Smooth muscle cell of the umbilical artery (primary cell): ENCODE results near the gene SERPINB8. TPM values are rescaled to one million over a fixed set of nuclear protein-coding genes. Genes with fewer than 3 reads are reported as not detected.

Experiments
- total RNA-seq: library from RNA; depleted of rRNA; stranded (reverse); fragments of >200 nt; gene quantifications from 2 replicates; pipeline ENCODE4 v1.2.3, GENCODE V29; 2014

Gene SERPINB8, protein sequence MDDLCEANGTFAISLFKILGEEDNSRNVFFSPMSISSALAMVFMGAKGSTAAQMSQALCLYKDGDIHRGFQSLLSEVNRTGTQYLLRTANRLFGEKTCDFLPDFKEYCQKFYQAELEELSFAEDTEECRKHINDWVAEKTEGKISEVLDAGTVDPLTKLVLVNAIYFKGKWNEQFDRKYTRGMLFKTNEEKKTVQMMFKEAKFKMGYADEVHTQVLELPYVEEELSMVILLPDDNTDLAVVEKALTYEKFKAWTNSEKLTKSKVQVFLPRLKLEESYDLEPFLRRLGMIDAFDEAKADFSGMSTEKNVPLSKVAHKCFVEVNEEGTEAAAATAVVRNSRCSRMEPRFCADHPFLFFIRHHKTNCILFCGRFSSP
- 25.2 and 37.7 TPM in 2 replicates for total RNA-seq

GRCh38 chr18:63969942-63970808 lies at the start of gene SERPINB8:
Gene SERPINB8 (plus strand): TSS chr18:63970081. CDS start chr18:63978309, 8,228 bp downstream.

DNA sequence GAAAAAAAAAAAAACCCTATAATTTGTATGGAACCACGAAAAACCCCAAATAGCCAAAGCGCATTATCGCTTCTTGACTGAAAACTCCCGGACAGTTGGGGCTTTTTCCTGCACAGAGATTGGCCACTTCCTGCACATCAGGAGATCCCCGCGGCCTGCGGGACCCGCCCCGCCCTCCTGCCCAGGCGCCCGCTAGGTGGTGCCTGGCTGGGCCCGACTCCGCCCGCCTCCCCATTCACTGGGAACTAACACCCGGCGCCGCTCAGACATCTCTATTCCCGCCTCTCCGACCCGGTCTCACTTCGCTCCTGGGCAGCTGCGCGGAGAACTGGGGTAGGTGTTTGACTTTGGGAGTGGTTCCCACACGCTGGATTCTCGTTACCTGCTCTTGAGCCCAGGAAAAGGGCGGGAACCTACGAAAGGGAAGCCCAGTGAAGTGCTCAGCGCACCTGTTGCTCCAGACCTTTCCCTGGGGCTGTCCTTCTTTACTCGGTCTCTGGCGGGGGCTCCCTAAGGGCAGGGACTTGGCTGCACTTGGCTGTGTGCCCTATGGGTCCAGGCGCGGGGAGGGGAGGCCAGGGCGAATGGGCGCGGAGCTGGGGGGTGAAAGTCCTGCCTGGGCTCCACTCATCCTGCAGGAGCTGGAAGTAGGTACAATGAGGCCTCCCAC lies 20.7 kb upstream of the SERPINB8 start, which contains the start of gene HMSD:
TSS of gene HMSD (plus strand) at position 234 of the 670 bp plus-strand sequence. CDS start 4,155 bp downstream, outside the sequence.

Other genes with a start within 250 kb of the SERPINB8 start
- gene SERPINB7, start 194.7 kb upstream of the SERPINB8 start, total RNA-seq, result 31.5 and 43.6 TPM in 2 replicates
- gene SERPINB2, start 82.4 kb upstream of the SERPINB8 start, total RNA-seq, result 2.4 and 4.8 TPM in 2 replicates
- gene SERPINB10, start 62.1 kb upstream of the SERPINB8 start, total RNA-seq, result not detected in 2 replicates
- gene HMSD, start 20.8 kb upstream of the SERPINB8 start, total RNA-seq, result 0.18 and 0.30 TPM in 2 replicates
- not detected in 2 replicates for gene LINC00305, start 179.0 kb downstream of the SERPINB8 start, total RNA-seq